ENCODE data around the gene CEBPE. TPM values are rescaled to one million over a fixed set of nuclear protein-coding genes. Genes with fewer than 3 reads are reported as not detected.

CEBPE gene
- total RNA-seq, 1 experiment from 2014 or later: not detected

Other genes starting within 250 kb of the CEBPE start
- gene LRP10, start 247.5 kb downstream of the CEBPE start, total RNA-seq (2022): 112 and 121 TPM in 2 replicates
- gene REM2, start 236.0 kb downstream of the CEBPE start, total RNA-seq (2022): 0.85 and 1.0 TPM in 2 replicates
- gene RBM23, start 200.1 kb downstream of the CEBPE start, total RNA-seq (2022): 65.3 and 70.9 TPM in 2 replicates
- 101 and 113 TPM in 2 replicates for gene PRMT5, start 189.9 kb downstream of the CEBPE start, total RNA-seq (2022)
- gene HAUS4, start 162.2 kb downstream of the CEBPE start, total RNA-seq (2022): 30.4 and 32.1 TPM in 2 replicates
- 20.2 and 32.7 TPM in 2 replicates for gene AJUBA, start 136.7 kb downstream of the CEBPE start, total RNA-seq (2022)
- 9.6 and 10.6 TPM in 2 replicates for gene C14orf93, start 109.1 kb downstream of the CEBPE start, total RNA-seq (2022)
- 121 and 138 TPM in 2 replicates for gene PSMB5, start 84.4 kb downstream of the CEBPE start, total RNA-seq (2022)
- gene PSMB11, start 77.0 kb downstream of the CEBPE start, total RNA-seq (2022): not detected in 2 replicates
- 5.0 and 5.7 TPM in 2 replicates for gene CDH24, start 61.7 kb downstream of the CEBPE start, total RNA-seq (2022)
- 181 and 191 TPM in 2 replicates for gene ACIN1, start 24.1 kb downstream of the CEBPE start, total RNA-seq (2022)
- 47.0 and 47.3 TPM in 2 replicates for gene C14orf119, start 23.8 kb downstream of the CEBPE start, total RNA-seq (2022)
- gene CIROP, start 14.3 kb downstream of the CEBPE start, total RNA-seq (2022): not detected in 2 replicates
- gene SLC7A8, start 64.4 kb upstream of the CEBPE start, total RNA-seq (2022): 0.29 TPM in 1 of 2 replicates, not detected in the other
- not detected in 2 replicates for gene RNF212B, start 118.7 kb upstream of the CEBPE start, total RNA-seq (2022)
- gene HOMEZ, start 166.9 kb upstream of the CEBPE start, total RNA-seq (2022): 19.3 and 22.6 TPM in 2 replicates
- 12.8 and 16.2 TPM in 2 replicates for gene PPP1R3E, start 183.6 kb upstream of the CEBPE start, total RNA-seq (2022)
- gene BCL2L2, start 187.6 kb upstream of the CEBPE start, total RNA-seq (2022): 19.0 and 21.3 TPM in 2 replicates
- gene PABPN1, start 202.2 kb upstream of the CEBPE start, total RNA-seq (2022): 173 and 181 TPM in 2 replicates
- gene SLC22A17, start 233.6 kb upstream of the CEBPE start, total RNA-seq (2022): 0.39 and 0.61 TPM in 2 replicates
- not detected in 2 replicates for gene EFS, start 245.9 kb upstream of the CEBPE start, total RNA-seq (2022)

All from Calu3 (cell line).